ENCODE measurements around the gene PXMP2. TPM values are rescaled to one million over a fixed set of nuclear protein-coding genes. Genes with fewer than 3 reads are reported as not detected.

Gene PXMP2
- total and polyA plus RNA-seq, 9 donors, result 12.4 to 45.0 (median 27.4) TPM

DNA sequence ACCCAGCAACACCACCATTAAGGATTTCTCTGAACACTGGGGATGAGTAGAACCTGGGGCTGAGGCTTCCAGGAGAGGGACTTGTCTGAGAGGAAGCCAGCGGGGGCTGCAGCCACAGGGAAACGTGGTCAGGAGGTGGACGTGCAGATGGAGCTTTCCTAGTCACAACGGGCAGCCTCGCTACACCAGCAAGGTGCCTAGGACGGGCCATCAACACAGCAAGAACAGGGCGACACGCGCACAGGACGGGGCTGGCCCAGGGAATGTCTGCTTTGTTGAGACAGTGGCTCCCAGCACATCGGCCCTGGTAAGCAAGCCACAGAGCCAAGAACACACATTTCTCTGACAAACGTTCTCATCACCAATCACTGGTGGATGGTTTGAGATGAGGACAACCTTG, 49.0 kb downstream of the PXMP2 start:
- H3K36me3 ChIP-seq, result no peaks in the 10 kb centered on the region
- WGBS, 3 donors, result 88 to 94% (median 90%) methylated on average over 12 of the region's 12 CpGs

DNA sequence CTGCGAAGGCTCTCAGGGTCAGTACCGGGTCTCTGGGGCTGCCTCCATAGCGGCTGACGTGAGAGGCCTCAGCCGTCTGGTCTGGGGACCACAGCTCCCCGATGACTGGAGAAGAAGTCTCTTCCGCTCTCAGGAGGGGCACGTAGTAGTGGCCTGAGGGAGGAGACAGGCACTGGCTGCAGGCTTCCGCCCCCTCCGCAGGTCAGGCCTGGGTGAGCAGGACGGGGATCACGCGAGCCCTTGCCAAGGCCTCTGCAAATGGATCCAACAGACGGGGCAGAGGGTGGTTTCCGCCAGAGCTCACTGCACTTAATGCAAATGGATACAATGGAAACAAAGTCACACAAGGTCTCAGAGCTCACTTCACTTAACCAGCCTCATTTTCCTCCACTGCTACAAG, 49.5 kb downstream of the PXMP2 start:
- H3K4me1 ChIP-seq (ENCODE audit: insufficient read depth), result no peaks in the 10 kb centered on the region
- H3K27me3 ChIP-seq, result no peaks in the 10 kb centered on the region
- WGBS, 3 donors, result 90 to 93% (median 90%) methylated on average over 5 to 15 of the region's 15 CpGs
- no peaks in the 10 kb centered on the region for H3K36me3 ChIP-seq
- no peak overlapping the region for H3K4me3 ChIP-seq
- TF ChIP-seq POLR2A (IDR thresholded peaks at IDR 0.05) (no peak), EP300 (IDR thresholded peaks at IDR 0.05) (no peak)
- TF ChIP-seq, protein P1, sequence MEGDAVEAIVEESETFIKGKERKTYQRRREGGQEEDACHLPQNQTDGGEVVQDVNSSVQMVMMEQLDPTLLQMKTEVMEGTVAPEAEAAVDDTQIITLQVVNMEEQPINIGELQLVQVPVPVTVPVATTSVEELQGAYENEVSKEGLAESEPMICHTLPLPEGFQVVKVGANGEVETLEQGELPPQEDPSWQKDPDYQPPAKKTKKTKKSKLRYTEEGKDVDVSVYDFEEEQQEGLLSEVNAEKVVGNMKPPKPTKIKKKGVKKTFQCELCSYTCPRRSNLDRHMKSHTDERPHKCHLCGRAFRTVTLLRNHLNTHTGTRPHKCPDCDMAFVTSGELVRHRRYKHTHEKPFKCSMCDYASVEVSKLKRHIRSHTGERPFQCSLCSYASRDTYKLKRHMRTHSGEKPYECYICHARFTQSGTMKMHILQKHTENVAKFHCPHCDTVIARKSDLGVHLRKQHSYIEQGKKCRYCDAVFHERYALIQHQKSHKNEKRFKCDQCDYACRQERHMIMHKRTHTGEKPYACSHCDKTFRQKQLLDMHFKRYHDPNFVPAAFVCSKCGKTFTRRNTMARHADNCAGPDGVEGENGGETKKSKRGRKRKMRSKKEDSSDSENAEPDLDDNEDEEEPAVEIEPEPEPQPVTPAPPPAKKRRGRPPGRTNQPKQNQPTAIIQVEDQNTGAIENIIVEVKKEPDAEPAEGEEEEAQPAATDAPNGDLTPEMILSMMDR (IDR thresholded peaks at IDR 0.05), result no peak
- intact Hi-C loops (cut with DNase I), result no loop called here
- no peaks in the 10 kb centered on the region for H3K9me3 ChIP-seq
- no peak overlapping the region for H3K27ac ChIP-seq
- DNase-seq, result no peak

More for the DNA sequence above, 49.0 kb downstream of the PXMP2 start:
- intact Hi-C loops (cut with DNase I), result no loop called here
- Histone ChIP-seq H3K4me1 (ENCODE audit: insufficient read depth) (no peaks in the 10 kb centered on the region), H3K4me3 (no peak overlapping the region), H3K9me3 (no peaks in the 10 kb centered on the region), H3K27ac (no peak overlapping the region), H3K27me3 (no peaks in the 10 kb centered on the region)
- no peak for DNase-seq
- TF ChIP-seq, protein P1 (IDR thresholded peaks at IDR 0.05), result no peak
- no peak for TF ChIP-seq POLR2A (IDR thresholded peaks at IDR 0.05)
- TF ChIP-seq EP300 (IDR thresholded peaks at IDR 0.05), result no peak

DNA sequence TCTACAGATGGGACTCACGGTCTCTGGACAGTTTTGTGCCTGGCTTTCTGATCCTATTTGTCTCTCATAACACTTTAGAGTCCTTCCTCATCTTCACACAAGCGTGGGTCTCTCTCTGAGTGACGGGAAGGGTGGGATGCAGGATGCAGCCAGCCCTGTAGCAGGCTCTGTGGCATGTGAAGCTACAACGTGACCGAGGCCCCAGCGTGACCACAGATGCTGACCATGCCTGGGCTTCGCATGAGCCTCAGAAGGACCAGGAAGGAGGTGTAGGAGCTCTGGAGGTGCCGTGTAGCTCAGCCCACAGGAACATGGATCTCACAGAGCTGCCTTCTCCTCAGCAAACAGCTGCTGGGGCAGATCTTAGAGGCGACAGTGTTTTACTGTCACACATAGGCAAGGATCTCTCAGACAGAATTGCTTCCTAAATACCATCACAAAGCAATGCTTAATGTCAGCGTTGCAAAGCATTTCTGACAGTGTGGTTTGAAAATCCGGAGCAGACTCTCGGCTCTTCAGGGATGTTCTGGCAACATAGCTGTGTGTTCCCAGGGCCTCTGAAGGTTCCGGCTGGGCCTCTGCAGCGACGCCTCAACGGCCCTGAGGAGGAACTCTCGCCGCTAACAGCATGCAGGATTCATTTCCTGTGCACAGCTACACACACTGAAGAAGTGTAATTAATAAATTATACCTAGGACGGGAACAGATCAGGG, 52.4 kb downstream of the PXMP2 start:
- no peak for DNase-seq
- TF ChIP-seq EP300 (IDR thresholded peaks at IDR 0.05) (no peak), POLR2A (IDR thresholded peaks at IDR 0.05) (no peak)
- TF ChIP-seq, protein P1 (IDR thresholded peaks at IDR 0.05), result no peak
- H3K4me3 ChIP-seq, result no peak overlapping the region
- intact Hi-C loops (cut with DNase I), result no loop called here
- H3K27ac ChIP-seq, result no peak overlapping the region
- H3K9me3 ChIP-seq, result no peaks in the 10 kb centered on the region
- H3K36me3 ChIP-seq, result no peaks in the 10 kb centered on the region
- no peaks in the 10 kb centered on the region for H3K27me3 ChIP-seq
- WGBS, 3 donors, result 85 to 88% (median 86%) methylated on average over 19 of the region's 19 CpGs
- no peaks in the 10 kb centered on the region for H3K4me1 ChIP-seq (ENCODE audit: insufficient read depth)

DNA sequence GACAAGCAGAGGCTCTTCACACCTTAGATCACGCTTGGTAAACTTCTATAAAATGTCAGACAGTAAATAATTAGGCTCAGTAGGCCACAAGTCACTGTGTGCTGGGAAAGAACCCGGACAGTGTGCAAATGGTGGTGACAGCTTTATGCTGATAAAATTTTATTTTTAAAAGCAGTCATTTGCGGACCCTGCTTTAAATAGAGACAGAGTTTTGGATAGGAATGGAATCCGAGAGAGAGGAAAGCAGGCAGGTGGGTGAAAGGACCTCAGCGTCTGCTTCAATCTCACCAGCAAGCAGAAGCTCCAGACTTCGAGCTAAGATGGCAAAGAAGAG, 52.9 kb downstream of the PXMP2 start:
- H3K36me3 ChIP-seq, result no peaks in the 10 kb centered on the region
- no peak overlapping the region for H3K4me3 ChIP-seq
- H3K27me3 ChIP-seq, result no peaks in the 10 kb centered on the region
- DNase-seq, result no peak
- 85 to 91% (median 86%) methylated on average over 6 of the region's 6 CpGs for whole genome bisulfite sequencing, 3 donors
- H3K9me3 ChIP-seq, result no peaks in the 10 kb centered on the region
- H3K27ac ChIP-seq, result no peak overlapping the region
- TF ChIP-seq EP300 (IDR thresholded peaks at IDR 0.05) (no peak), POLR2A (IDR thresholded peaks at IDR 0.05) (no peak)
- TF ChIP-seq, protein P1 (IDR thresholded peaks at IDR 0.05), result no peak
- no peaks in the 10 kb centered on the region for H3K4me1 ChIP-seq (ENCODE audit: insufficient read depth)
- intact Hi-C loops (cut with DNase I), result no loop called here
